Body of pancreas (tissue), 4 donors: ENCODE data around the gene HEMGN.

Source experiments
- CTCF ChIP-seq, 7 experiments: fragments of 450-650 bp in 4 of 7; fragments of 200-600 bp in 3 of 7; sonication (generic) in 3 of 7; IDR thresholded peaks; one replicate each; pipeline ENCODE4 v1.5.1; 2016 to 2019; ENCODE audit warnings: antibody characterized with exemption in 7 of 7
- POLR2A ChIP-seq, 3 donors: fragments of 450-650 bp; IDR thresholded peaks; one replicate each; pipeline ENCODE4 v1.6.1; 2016; ENCODE audit warnings: antibody characterized with exemption in 3 of 3, mild to moderate bottlenecking in 2 of 3

GRCh38 chr9:97924386-97924785, 13.6 kb downstream of the HEMGN start:
- TF ChIP-seq POLR2A (IDR thresholded peaks at IDR 0.05): no peak
- TF ChIP-seq CTCF (IDR thresholded peaks at IDR 0.05): no peak
